A549 treated with DMSO at 1 μM for 4 hours (cell line): ENCODE measurements around the gene GPR119. TPM values are rescaled to one million over a fixed set of nuclear protein-coding genes. Genes with fewer than 3 reads are reported as not detected.

Experiments used
- total RNA-seq: library from RNA; stranded (reverse); fragments of 200-300 nt; extraction: Qiagen RNA extraction; gene quantifications from 5 replicates; pipeline ENCODE4 v1.2.3, GENCODE V29; 2022; ENCODE audit warnings: low read depth

Gene GPR119
- total RNA-seq, result not detected in 5 replicates

GRCh38 chrX:130385520-130385919 lies at the start of gene GPR119:
TSS of gene GPR119 (minus strand) at chrX:130385674. CDS start at chrX:130385447, 227 bp downstream.

GRCh38 chrX:130401415-130402207 lies 16.1 kb upstream of the GPR119 start, which contains the start of gene RBMX2:
TSS of gene RBMX2 (plus strand) at chrX:130401987. CDS start at chrX:130402033, 46 bp downstream.

GRCh38 chrX:130339408-130340222 lies 45.9 kb downstream of the GPR119 start, which contains the start of gene SLC25A14:
TSS of gene SLC25A14 (plus strand) at chrX:130339919. CDS start at chrX:130340279, 360 bp downstream.

Other genes with a start within 250 kb of the GPR119 start
- gene AIFM1, start 219.8 kb downstream of the GPR119 start, total RNA-seq, result 69.6 to 76.8 TPM (median 74.0 TPM) in 5 replicates
- 0.21 to 0.57 TPM (median 0.25 TPM) in 4 of 5 replicates, not detected in the other for gene RAB33A, start 213.7 kb downstream of the GPR119 start, total RNA-seq
- 3.0 to 3.9 TPM (median 3.7 TPM) in 5 replicates for gene ZNF280C, start 116.8 kb downstream of the GPR119 start, total RNA-seq
- gene SLC25A14, start 45.8 kb downstream of the GPR119 start, total RNA-seq, result 18.3 to 20.5 TPM (median 19.6 TPM) in 5 replicates
- gene RBMX2, start 16.3 kb upstream of the GPR119 start, total RNA-seq, result 27.9 to 31.4 TPM (median 30.0 TPM) in 5 replicates